IgD-negative memory B cell (primary cell): ENCODE data around the gene MCCC2. TPM values are rescaled to one million over a fixed set of nuclear protein-coding genes. Genes with fewer than 3 reads are reported as not detected.
A peak's percentile ranks its signal among the peaks of the same experiment; 100 is the strongest.
"Not testable (repeated sequence)": the region's sequence is repeated elsewhere in the genome, so short reads cannot be mapped to it uniquely, and the experiment has no call there.

Source experiments
- H3K27ac Mint-ChIP-seq, 3 donors: one replicate each; pipeline ENCODE4 v1.8.0; 2020 to 2022; ENCODE audit warnings: mild to moderate bottlenecking in 3 of 3, mixed read lengths in 3 of 3, moderate library complexity in 1 of 3
- H3K27me3 Mint-ChIP-seq: one replicate; pipeline ENCODE4 v1.8.0; 2021; ENCODE audit warnings: mixed read lengths
- H3K36me3 Mint-ChIP-seq: one replicate; pipeline ENCODE4 v1.8.0; 2020; ENCODE audit warnings: mild to moderate bottlenecking, mixed read lengths
- H3K4me1 Mint-ChIP-seq, 3 donors: one replicate each; pipeline ENCODE4 v1.8.0; 2020 to 2022; ENCODE audit warnings: mixed read lengths in 3 of 3, mild to moderate bottlenecking in 1 of 3
- H3K4me3 Mint-ChIP-seq, 4 donors: one replicate each; pipeline ENCODE4 v1.8.0; 2020 to 2022; ENCODE audit warnings: mild to moderate bottlenecking in 4 of 4, mixed read lengths in 4 of 4, moderate library complexity in 3 of 4
- H3K9me3 Mint-ChIP-seq, 3 donors: one replicate each; pipeline ENCODE4 v1.8.0; 2020 to 2021; ENCODE audit warnings: mixed read lengths in 3 of 3, mild to moderate bottlenecking in 1 of 3
- polyA plus RNA-seq: library from polyadenylated mRNA; unstranded; fragments of 300-500 nt; fragmentation: Illumina TruSeq; gene quantifications from one replicate; pipeline ENCODE4 v1.2.3, GENCODE V29; 2021

MCCC2 gene
- polyA plus RNA-seq, 1 donor from 2014 or later = 33.2 TPM

DNA sequence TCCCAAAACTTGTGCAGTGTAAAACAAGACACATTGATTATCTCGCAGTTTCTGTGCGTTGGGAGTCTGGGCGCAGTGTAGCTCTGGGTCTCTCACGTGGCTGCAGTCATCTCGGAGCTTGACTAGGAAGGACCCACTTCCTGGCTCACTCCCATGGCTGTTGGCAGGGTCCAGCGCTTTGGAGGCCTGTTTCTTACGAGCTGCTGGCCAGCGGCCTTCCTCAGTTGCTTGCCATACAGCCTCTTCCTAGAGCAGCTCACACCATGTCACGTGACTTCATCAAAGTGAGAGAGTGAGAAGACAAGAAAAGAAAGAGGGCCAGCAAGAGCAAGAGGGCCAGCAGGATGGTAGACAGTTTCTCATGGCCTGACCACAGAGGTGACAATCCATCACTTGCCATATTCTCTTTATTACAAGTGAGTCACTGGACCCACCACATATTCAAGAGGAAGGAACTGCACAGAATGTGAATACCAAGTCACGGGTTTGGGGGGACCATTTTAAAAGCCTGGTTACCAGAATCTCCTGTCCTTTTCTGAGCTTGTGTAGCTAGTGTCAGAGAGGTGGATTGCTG lies 36.2 kb downstream of the MCCC2 start:
- no peaks in the 10 kb centered on the region for H3K27me3 Mint-ChIP-seq
- H3K27ac Mint-ChIP-seq = no peak overlapping the region
- peaks cover 17% of the 10 kb centered on the region for H3K36me3 Mint-ChIP-seq
- H3K4me1 Mint-ChIP-seq = peaks cover 2 to 9% (median 7%) of the 10 kb centered on the region in 3 donors
- H3K4me3 Mint-ChIP-seq = no peak overlapping the region
- peaks cover 0 to 5% (median 2%) of the 10 kb centered on the region in 3 donors for H3K9me3 Mint-ChIP-seq

DNA sequence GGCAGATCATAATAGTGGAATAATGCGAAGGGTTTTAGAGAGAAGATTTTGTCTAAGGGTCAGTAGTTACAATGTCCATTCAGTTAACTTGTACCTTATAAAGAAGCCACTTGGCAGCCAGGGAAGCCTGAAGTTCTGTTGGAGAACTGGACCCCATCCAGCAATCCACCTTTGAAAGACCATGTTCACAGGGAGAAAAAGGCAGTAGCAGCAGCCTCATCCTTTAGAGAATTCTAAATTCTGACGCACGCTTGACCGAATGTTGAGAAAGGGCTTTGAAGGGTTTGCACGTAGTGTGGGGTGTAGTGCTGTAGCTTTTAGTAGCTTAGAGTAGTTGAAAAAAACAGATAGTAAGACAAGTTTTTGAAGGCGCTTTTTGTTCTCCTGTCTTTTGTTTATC lies 42.8 kb downstream of the MCCC2 start:
- Mint-ChIP-seq H3K36me3 (peaks cover 25% of the 10 kb centered on the region), H3K4me1 (peaks cover 7 to 27% (median 23%) of the 10 kb centered on the region in 3 donors), H3K27me3 (no peaks in the 10 kb centered on the region), H3K4me3 (no peak overlapping the region), H3K27ac (no peak overlapping the region), H3K9me3 (peaks cover 0 to 5% (median 2%) of the 10 kb centered on the region in 3 donors)

DNA sequence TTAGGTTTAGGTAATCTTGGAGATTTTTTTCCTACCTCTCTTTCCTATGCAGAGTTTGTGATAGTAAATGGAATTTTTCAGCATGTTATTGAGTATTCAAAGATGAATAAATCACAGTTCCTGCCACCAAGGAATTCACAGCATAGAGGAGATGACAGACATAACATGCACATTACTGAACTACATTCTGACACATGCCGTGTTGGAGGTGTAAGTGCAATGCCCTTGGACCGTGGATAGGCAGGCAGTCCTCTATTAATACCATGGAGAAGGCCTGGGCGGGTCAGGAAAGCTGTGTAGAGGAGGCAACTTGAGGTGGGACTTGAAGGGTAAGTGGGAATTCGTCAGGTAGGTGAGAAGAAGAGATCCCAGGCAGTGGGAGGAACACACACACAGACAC lies 43.9 kb downstream of the MCCC2 start:
- H3K4me1 Mint-ChIP-seq = peaks cover 6 to 27% (median 21%) of the 10 kb centered on the region in 3 donors
- H3K9me3 Mint-ChIP-seq = peaks cover 0 to 5% (median 2%) of the 10 kb centered on the region in 3 donors
- peak overlapping the region in 2 of 3 donors; percentile 1 to 27 for H3K27ac Mint-ChIP-seq
- H3K27me3 Mint-ChIP-seq = no peaks in the 10 kb centered on the region
- peaks cover 31% of the 10 kb centered on the region for H3K36me3 Mint-ChIP-seq
- no peak overlapping the region for H3K4me3 Mint-ChIP-seq

GRCh38 chr5:71632168-71632567 lies 45.0 kb downstream of the MCCC2 start:
- H3K36me3 Mint-ChIP-seq = peaks cover 24% of the 10 kb centered on the region
- H3K27me3 Mint-ChIP-seq = no peaks in the 10 kb centered on the region
- H3K4me3 Mint-ChIP-seq = peak overlapping the region in 1 of 4 donors; percentile 51
- peaks cover 6 to 27% (median 21%) of the 10 kb centered on the region in 3 donors for H3K4me1 Mint-ChIP-seq
- H3K9me3 Mint-ChIP-seq = peaks cover 0 to under 1% (median 0%) of the 10 kb centered on the region in 3 donors
- peak overlapping the region in 1 of 3 donors; percentile 80 for H3K27ac Mint-ChIP-seq

- H3K4me3 Mint-ChIP-seq = peak overlapping the region in 1 of 4 donors; percentile 68
- H3K4me1 Mint-ChIP-seq = peaks cover 6 to 23% (median 17%) of the 10 kb centered on the region in 3 donors
- H3K27ac Mint-ChIP-seq = peak overlapping the region in 1 of 3 donors; percentile 35
- no peaks in the 10 kb centered on the region for H3K9me3 Mint-ChIP-seq
- peaks cover 22% of the 10 kb centered on the region for H3K36me3 Mint-ChIP-seq
- H3K27me3 Mint-ChIP-seq = no peaks in the 10 kb centered on the region
Observed at GRCh38 chr5:71633255-71634155, 46.4 kb downstream of the MCCC2 start.

DNA sequence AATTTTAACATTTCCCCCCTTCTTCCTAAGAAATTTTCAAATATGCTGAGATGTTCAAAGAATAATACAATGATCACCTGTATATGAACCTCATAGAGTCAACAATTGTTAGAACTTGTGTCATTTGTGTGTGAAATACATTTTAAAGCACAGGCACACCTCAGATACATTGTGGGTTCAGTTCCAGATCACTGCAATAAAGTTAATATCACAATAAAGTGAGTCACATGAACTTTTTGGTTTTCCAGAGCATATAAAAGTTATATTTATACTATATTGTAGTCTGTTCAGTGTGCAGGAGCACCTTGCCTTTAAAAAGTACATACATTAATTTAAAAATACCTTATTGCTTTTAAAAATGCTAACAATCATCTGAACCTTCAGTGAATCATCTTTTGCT lies 50.0 kb downstream of the MCCC2 start:
- peaks cover 18% of the 10 kb centered on the region for H3K36me3 Mint-ChIP-seq
- peaks cover 6 to 13% (median 11%) of the 10 kb centered on the region in 3 donors for H3K4me1 Mint-ChIP-seq
- no peaks in the 10 kb centered on the region for H3K27me3 Mint-ChIP-seq
- H3K4me3 Mint-ChIP-seq = no peak overlapping the region
- no peaks in the 10 kb centered on the region for H3K9me3 Mint-ChIP-seq
- H3K27ac Mint-ChIP-seq = no peak overlapping the region

- no peaks in the 10 kb centered on the region for H3K4me1 Mint-ChIP-seq
- H3K27me3 Mint-ChIP-seq = no peaks in the 10 kb centered on the region
- no peak overlapping the region for H3K4me3 Mint-ChIP-seq
- no peaks in the 10 kb centered on the region for H3K9me3 Mint-ChIP-seq
- H3K27ac Mint-ChIP-seq = no peak overlapping the region
- peaks cover 13% of the 10 kb centered on the region for H3K36me3 Mint-ChIP-seq
Observed at GRCh38 chr5:71640408-71640807, 53.3 kb downstream of the MCCC2 start.

- no peak overlapping the region for H3K27ac Mint-ChIP-seq
- no peaks in the 10 kb centered on the region for H3K4me1 Mint-ChIP-seq
- peaks cover 22% of the 10 kb centered on the region for H3K36me3 Mint-ChIP-seq
- H3K9me3 Mint-ChIP-seq = no peaks in the 10 kb centered on the region
- H3K27me3 Mint-ChIP-seq = no peaks in the 10 kb centered on the region
- H3K4me3 Mint-ChIP-seq = no peak overlapping the region
Observed at GRCh38 chr5:71645030-71645429, 57.9 kb downstream of the MCCC2 start.

GRCh38 chr5:71650940-71651339 lies 63.8 kb downstream of the MCCC2 start:
- not testable (repeated sequence) for H3K27me3 Mint-ChIP-seq, H3K9me3 Mint-ChIP-seq, H3K4me1 Mint-ChIP-seq, H3K27ac Mint-ChIP-seq, H3K4me3 Mint-ChIP-seq
- peaks cover 17% of the 10 kb centered on the region for H3K36me3 Mint-ChIP-seq

GRCh38 chr5:71651579-71651978 lies 64.4 kb downstream of the MCCC2 start:
- Mint-ChIP-seq H3K4me3 (no peak overlapping the region), H3K9me3 (no peaks in the 10 kb centered on the region), H3K27ac (no peak overlapping the region)

GRCh38 chr5:71652349-71652748 lies 65.2 kb downstream of the MCCC2 start:
- Mint-ChIP-seq H3K27me3 (no peaks in the 10 kb centered on the region), H3K9me3 (no peaks in the 10 kb centered on the region), H3K36me3 (peaks cover 12% of the 10 kb centered on the region), H3K27ac (no peak overlapping the region), H3K4me1 (no peaks in the 10 kb centered on the region), H3K4me3 (no peak overlapping the region)

More at GRCh38 chr5:71651579-71651978, 64.4 kb downstream of the MCCC2 start:
- Mint-ChIP-seq H3K36me3 (peaks cover 13% of the 10 kb centered on the region), H3K4me1 (no peaks in the 10 kb centered on the region), H3K27me3 (no peaks in the 10 kb centered on the region)

GRCh38 chr5:71652803-71653543 lies 65.8 kb downstream of the MCCC2 start:
- Mint-ChIP-seq H3K4me1 (no peaks in the 10 kb centered on the region), H3K9me3 (no peaks in the 10 kb centered on the region), H3K27me3 (no peaks in the 10 kb centered on the region), H3K4me3 (no peak overlapping the region), H3K27ac (no peak overlapping the region), H3K36me3 (peaks cover 15% of the 10 kb centered on the region)

- Mint-ChIP-seq H3K27me3 (no peaks in the 10 kb centered on the region), H3K27ac (no peak overlapping the region)
Observed at GRCh38 chr5:71658916-71659662, 71.9 kb downstream of the MCCC2 start.

DNA sequence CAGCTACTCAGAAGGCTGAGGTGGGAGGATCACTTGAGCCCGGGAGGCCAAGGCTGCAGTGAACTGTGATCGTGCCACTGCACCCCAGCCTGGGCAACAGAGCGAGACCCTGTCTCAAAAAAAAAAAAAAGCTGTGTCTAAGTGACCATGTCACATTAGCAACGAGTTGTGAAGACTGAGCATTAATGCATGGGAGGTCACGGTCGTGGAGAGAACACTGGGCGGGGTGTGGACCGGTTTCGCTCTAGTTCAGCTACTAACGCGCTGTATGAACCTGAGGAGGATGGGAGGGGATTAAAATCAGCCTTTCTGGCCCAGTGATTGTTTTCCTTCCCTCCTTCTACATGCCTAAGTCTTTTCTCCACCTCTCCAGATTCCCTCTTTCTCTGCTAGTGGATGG lies 75.2 kb downstream of the MCCC2 start:
- Mint-ChIP-seq H3K9me3 (no peaks in the 10 kb centered on the region), H3K36me3 (peaks cover 8% of the 10 kb centered on the region), H3K27ac (no peak overlapping the region), H3K4me3 (no peak overlapping the region), H3K4me1 (peaks cover 0 to 1% (median 0%) of the 10 kb centered on the region in 3 donors), H3K27me3 (no peaks in the 10 kb centered on the region)

More at GRCh38 chr5:71658916-71659662, 71.9 kb downstream of the MCCC2 start:
- peaks cover 7% of the 10 kb centered on the region for H3K36me3 Mint-ChIP-seq
- no peaks in the 10 kb centered on the region for H3K9me3 Mint-ChIP-seq
- no peaks in the 10 kb centered on the region for H3K4me1 Mint-ChIP-seq
- H3K4me3 Mint-ChIP-seq = no peak overlapping the region
